AG20443 (cell line): Measurements from ENCODE around the gene USF1.
"Not testable (repeated sequence)": the region's sequence is repeated elsewhere in the genome, so short reads cannot be mapped to it uniquely, and the experiment has no call there.

Experiments used
- DNase-seq: peaks from one replicate; pipeline ENCODE4 v3.0.0; 2012; ENCODE audit warnings: low spot score, mixed read lengths

The USF1 gene

DNA sequence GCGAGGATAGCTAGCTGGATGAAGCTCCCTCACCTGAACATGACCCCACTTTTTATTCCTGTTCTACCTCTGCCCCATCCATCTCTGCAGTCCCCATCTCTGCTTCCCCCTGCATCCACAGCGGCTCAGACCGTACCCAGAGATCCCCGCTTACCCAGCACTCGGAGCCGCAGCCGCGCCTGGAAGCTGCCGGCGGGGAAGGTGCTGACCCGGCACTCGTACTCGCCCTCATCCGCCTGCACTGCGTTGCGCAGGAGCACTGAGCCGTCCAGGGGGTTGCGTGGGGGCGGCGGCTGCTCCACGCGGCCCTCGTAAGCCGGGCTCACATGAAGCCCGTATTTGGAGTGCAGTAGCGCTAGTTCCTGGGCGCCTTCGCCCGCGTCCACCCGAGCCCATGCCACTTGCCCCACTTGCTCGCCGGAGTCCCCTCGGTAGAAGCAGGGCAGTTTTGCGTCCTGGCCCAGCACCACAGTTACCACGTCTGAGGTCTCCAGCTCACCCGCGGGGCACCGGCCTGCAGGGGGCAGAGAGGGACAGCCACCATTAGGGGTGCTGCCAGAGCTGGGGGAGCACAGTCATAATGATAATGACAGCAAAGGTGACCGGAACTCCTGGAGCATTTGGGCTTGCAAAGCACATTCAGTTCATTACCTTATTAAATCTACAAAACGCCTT is 33.8 kb upstream of the USF1 start:
- DNase-seq, result no peak

DNA sequence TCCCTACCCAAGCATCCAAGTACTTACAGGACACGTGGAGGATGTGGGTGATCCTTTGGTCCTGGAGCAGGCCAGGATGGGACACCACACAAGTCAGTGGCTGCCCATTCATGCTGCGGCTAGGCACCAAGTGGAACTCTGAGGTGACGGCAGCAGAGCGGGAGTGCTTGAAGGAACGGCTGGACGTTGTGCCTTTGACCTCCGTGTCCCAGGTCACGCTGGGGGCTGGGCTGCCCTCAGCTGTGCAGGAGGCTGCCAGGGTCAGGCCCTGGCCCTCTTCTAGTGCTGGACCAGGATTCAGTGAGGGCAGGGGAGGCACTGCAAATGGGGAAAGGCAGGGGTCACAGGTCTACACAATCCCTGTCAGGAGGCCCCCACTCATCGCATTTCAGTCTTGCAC is 31.6 kb upstream of the USF1 start:
- DNase-seq, result no peak

DNA sequence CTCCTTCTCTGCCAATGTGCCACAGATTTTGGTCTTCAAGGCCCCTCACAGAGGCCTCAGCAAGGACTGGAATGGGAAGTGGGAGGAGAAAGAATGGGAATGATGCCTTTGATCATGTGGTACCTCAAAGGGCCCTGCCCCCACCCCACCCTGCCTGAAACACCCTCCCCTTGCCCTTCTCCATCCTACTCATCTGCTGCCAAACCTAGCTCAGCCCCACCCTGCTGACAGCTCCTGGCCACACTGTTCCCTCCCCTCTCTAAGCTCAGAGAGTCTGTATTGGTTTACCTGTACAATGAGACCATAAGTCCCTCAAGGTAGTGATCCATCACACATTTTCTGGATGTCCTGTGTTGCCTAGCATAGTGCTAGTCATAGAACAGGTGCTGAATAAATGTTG is 30.6 kb upstream of the USF1 start:
- DNase-seq, result no peak

DNA sequence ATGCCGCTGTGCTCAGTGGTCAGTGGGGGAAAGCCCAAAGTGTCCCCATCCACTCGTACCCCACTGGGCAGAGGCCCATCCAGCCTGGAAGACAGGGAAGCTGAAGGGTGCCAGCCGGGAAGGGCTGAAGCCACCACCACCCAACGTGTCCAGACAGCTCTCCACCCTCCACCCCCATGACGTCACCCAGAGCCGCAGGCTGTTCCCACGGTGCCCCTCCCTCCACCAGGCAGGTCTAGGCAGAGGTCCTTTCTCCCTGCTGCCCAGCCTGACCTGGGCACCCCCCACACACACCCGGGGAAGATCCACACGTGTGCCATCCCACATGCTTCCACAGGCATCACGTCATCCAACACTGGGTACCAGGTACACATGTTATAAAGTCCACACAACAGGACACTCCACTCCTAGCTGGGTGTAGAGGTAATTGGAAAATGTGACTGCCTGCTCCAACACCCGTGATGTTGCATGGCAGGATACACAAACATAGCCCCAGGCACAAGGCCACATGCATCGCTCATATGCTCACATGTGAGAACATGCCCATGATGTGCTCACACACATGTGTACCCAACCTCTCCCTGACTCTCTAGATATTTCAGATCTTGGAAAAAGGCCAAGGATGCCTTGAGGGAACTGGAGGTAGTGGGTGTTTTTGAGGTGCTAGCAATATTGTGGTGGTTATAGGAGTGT is 29.0 kb upstream of the USF1 start:
- no peak for DNase-seq

DNA sequence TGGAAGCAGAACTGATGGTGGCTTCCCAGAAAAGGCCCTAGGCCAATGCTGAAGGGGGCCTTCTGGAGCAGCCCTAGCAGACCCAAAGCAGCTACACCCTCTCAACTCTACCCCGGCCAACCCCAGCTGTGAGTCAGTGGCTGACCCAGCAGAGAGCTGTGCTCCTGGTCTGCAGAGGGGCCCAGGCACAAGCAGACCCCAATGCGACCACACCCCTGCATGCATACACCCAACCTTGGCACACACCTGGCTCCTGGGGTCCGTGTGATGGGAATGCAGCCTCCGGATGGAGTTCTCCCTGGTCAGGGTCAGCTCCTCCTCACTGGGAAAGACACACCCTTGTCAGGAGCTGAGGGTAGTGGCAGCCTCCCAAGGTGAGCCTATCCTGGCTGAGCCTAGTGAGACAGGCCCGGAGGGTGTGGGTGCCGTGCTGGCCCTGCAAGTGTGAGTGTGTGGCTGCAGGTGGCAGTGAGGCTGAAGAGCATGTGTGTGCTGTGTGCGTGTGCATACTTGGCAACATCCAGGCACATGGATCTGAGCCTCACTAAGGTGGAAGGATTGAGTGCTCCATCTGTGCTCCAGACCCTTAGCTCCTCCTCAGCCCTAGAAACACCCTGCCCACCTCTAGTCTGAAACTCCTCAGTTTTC is 27.8 kb upstream of the USF1 start:
- DNase-seq, result no peak

DNA sequence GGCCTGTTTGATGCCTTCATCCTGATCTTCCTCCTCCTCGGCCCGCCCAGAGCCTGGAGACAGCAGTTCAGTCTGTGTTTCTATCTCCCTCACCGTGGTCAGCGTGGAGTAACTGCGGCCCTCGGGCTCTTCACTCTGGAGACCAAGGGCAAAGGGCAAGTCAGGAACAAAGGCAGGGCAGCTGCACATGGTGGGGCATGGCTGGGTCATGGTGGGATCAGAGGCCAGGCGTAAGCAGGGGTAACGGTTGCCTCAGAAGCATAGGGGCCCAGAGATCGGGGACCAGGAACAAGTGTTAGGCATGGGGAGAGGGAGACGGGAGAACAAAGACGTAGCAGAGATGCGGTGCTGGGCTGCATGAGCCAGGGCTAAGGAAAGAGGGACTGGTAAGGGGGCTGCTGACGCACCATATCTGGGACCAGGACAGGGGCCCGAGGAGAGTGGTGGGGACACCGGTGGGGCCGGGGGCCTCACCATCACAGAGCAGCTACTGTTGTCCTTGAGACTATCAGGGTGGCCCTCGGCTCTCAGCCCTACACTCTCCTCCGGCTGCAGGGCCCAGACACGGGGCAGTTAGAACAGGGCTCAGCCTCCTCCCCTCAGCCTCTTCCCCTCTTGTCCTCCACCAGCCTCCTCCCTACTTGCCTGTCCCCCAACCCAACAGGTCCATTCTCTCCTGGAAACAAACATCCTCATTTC is 27.1 kb upstream of the USF1 start:
- no peak for DNase-seq

DNA sequence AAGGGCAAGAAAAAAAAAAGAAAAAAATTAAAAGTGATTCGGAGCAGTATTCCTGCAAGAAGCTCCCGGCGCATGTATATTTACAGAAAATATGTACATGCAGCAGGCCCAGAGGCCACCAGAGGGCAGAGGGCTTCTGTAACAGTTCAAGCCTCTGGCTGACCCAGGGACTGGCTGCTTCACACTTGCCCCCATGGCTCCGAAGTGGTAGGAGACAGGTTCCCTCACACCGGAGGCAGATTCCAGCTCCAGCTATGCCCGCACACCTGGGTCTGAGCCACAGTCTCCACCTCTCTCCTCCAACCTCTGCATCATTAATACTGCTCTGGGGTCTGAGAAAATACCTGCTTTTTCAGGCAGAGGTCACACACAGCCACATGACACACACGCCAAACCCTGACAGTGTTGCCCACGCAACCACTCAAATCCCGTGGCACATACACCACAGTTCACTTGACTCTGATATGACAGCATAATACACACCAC is 26.2 kb upstream of the USF1 start:
- peak; percentile 81 for DNase-seq

DNA sequence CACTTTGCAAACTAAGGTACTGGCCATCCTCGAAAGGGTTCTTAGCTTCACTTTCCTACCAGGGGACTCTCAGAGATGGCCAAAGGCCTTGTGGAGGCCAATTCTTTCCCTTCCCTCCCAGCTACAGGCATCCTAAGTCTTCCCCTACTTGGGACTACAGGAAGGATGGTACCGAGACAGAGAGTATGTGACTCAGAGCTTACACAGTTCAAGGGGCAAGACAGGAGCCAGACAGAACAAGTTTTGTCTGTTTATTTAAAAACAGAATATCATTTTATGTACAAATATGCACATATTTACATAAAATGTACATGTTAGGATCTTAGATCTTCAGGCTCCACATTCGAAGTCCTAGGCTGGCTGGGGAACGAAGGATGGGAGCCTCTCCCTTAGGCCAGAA is 25.0 kb upstream of the USF1 start:
- DNase-seq, result no peak

DNA sequence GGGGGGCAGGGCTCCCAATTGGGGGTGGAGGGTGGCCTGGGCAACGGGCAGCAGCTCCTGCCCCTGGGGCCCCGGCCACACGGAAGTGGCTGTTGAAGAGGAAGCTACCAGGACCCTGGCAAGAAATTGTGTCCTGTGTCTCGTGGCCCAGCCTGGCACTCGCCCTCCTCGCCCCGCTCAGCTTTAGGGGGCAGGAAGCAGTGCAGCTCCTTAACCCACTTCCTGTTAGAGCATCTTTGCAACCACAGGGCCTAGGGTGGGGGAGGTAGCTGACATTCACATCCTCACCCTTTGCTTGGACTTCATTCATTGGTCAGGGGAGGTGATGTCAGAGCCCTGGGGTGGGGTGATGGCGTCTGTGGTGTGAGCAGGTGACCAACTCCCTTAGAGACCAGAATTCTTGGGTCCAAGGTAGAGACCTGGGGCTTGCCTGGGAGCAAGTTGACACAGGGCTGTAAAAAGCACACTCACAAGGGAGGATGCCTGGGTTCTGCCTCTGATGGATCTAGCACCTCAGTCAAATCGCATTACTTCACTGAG is 24.0 kb upstream of the USF1 start, which contains the start of gene ARHGAP30:
Gene ARHGAP30, minus strand, starts transcription at position 161 of the 540 bp plus-strand sequence. CDS start 267 bp downstream, outside the sequence.
- DNase-seq, result no peak

DNA sequence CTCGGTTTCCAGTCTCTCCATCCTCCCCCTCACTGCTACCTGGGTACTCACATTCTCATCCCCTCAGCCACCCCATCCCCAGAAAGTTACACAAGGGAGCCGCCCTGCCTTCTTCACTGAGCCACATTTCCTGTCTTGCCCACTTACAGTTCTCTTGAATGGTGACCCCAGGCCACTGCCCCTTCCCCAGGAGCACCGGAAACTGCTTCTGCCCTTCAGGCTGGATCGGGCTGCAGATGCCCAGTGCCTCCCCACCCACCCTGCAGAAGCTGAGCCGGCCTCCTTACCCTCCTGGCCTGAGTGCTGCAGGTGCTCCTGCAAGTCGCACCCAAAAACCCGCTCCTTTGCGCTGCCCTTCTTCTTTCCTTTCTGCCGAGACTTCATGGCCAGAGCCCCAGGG is 23.5 kb upstream of the USF1 start:
- no peak for DNase-seq

DNA sequence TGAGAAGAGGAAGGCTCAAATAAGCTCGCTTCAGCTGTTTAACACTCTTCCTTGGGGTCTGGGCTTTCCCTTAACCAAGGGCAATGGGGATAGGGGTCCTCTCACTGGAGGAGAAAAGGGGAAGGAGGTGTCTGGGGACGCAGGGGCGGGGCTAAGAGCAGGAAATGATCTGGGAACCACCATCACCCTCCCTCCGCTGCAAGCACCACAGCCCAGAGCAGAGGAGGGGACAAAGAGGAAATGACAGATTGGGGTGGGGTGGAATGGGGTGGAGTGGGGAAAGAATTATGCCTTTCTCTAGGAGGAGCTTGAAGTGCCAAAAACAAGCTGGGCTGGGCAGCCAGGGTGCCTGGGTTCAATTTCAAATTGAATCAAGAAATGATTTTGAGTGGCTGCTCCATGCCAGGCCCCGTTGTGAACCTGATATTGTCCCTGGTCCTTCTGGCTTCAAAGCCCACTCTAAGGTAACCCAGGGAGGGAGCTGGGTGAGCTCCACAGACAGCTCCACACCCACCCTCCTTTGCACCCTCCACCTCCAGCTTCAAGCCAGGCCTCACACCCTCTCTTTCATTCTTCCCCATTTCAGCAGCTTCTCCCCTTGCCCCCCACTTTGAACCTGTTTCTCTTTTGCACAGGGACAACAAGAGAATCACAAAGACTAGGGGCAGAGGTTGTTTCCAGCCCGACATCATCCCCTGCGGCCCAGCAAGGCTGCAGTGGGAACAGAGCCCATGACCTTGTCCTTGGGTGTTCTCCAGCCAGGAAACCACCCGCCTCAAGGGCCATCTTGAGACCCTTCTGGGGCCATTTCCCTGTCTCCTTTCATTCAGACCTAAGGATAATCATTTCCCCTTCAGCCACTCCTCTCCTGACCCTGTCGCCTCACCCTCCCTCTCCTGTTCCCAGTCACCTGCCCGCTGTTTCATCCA is 22.8 kb upstream of the USF1 start:
- peak; percentile 57 for DNase-seq

DNA sequence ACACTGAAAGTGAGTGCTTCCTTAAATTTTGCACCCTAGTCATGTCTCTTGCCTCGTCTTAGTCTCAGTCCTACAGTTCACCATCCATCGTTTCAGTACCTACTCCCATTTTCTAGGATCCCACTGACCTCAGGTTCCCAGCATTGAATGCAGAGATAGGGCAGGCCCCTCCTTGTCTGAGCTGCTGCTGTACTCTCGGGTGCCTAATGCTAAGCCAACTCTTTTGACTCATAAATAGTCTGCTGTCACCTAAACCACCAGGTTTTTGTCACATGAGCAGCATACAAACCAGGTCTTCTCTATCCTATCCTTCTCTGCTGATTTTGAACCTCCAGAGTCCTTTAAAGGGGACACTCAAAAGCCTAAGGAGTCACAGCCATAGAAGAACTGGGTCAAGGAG is 20.9 kb upstream of the USF1 start:
- no peak for DNase-seq

DNA sequence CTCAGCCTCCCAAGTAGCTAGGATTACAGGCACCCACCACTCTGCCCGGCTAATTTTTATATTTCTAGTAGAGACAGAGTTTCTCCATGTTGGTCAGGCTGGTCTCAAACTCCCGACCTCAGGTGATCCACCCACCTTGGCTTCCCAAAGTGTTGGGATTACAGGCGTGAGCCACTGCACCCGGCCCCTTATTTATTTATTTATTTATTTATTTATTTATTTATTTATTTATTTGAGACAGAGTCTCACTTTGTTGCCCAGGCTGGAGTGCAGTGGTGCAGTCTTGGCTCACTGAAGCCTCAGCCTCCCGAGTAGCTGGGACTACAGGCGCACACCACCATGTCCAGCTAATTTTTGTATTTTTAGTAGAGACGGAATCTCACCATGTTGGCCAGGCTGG is 19.9 kb upstream of the USF1 start:
- not testable (repeated sequence) for DNase-seq

DNA sequence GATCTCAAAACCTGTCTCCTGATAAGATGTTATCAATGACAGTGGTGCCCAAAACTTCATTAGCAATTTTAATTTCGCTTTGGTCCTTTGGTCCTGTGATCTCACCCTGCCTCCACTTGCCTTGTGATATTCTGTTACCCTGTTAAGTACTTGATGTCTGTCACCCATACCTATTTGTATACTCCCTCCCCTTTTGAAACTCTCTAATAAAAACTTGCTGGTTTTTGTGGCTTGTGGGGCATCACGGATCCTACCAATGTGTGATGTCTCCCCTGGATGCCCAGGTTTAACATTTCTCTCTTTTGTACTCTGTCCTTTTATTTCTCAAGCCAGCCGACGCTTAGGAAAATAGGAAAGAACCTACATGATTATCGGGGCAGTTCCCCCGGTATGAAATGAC is 18.2 kb upstream of the USF1 start:
- DNase-seq, result not testable (repeated sequence)

DNA sequence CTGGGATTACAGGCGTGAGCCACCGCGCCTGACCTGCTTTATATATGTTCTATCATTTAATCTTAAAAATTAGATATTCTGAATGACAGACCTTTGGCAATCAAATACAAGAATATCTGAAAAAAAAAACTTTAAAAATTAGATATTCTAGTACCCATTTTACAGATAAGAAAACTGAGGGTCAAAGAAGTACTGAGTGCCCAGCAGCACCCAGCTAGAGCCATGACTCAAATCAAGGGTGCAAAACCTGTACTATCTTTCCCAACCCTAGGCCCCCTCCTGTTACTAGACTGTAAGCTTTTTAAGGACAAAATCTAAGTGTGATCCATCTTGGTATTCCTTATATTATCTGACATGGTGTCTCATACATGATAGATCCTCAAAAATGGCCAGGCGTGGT is 15.6 kb upstream of the USF1 start:
- no peak for DNase-seq

DNA sequence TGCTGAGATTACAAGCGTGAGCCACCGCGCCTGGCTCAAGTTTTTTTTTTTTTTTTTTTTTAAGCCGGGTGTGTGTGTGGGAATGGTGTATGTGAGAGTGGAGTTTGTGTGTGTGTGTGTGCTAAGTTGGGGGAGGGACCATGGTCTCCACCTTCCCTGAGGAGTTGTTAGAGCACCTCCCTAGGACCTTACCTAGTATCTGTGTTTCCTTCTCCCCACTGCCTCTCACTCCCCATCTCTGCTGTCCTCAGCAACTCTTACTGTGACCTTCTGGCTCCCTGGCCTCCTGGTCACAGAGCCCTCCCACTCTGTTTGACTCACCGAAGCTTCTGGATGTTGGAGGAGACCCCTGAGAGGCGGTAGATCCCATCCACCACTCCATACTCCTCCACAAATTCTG is 13.5 kb upstream of the USF1 start:
- DNase-seq, result no peak

DNA sequence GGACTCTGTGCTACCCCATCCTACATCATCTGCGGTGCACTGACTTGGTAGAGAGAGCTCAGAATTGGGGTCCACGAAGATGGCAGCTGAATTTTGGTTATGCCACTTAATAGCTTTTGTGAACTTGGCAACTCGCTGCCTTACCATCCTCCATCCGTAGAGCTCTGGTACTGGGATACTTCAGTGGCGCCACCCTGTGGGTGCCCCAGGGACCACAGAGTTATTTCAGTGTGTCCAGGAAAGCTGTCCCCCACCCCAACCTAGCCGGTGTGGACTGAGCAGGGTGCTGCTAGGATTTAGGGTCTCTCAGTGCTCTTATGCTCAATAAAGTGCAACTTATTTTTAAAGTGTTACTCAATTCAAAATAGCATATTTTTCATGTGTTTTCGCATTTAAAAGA is 9.0 kb upstream of the USF1 start:
- DNase-seq, result no peak

DNA sequence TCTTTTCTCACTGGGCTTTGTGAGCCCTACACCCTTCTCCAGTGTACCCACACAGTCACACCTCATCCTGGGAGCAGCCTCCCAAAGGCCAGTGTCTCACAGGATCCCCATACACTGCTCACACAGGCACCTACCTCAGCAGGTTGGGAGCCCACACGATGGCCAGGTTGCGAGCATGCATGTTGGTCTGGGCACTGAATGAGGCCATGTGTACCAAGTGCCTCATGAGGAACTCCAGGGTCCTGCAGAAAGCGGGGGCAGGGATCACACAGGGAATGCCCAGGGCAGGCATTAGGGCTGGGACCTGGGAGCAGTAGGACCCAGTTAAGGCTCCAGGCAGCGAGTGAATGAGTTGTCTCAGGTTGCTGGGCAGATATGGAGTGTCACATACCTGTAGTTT is 8.5 kb upstream of the USF1 start:
- DNase-seq, result no peak

DNA sequence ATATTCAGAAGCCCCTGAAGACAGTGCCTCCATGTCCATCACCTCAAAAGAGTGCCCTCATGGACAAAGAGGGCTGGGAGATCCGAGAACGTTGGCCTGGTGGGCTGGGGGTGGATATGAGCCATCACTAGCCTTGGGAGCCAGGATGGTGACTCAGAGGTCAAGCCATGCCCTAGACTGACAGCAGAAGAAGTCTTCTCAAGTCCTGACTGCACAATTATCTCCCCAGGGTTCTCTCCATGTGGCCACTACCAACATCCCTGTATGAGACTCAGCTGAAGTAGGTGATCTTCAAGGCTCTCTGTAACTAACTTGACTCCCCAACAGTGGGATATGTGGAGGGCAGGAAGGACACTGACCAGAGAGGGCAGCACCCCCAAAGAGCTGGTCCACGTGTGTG is 7.1 kb upstream of the USF1 start:
- no peak for DNase-seq

DNA sequence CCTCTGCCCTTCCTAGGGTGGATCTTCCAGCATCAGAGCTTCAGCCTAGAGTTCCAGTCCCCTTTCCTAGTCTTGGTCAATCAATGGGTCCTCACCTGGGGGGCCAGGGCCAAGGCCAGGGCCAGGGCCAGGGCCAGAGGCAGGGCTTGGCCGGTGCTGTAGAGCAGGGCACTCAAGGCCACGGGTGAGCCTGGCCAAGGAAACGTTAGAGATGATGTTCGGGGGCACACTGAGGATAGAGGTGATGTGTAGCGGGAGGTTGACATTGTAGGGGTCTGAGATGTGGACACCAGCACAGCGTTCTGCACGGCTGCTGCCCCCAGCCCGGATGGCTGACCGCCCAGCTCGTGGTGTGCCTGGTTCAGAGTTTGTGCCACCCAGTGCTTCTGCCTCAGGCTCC is 5.4 kb upstream of the USF1 start:
- DNase-seq, result no peak
